ENCODE measurements around the gene E2F6. TPM values are rescaled to one million over a fixed set of nuclear protein-coding genes. Genes with fewer than 3 reads are reported as not detected.

Gene E2F6
- total and polyA plus RNA-seq, 2 of the 13 experiments (the other 11 are each of a cell fraction or from before 2014, with no cell fraction given) = 27.3 to 36.0 TPM

GRCh38 chr2:11419781-11420180, 46.2 kb downstream of the E2F6 start:
- DNase-seq (ENCODE audit: low spot score) = no peak
- H3K79me2 ChIP-seq (ENCODE audit: insufficient read depth, low read length) = no peaks in the 10 kb centered on the region
- no peak for ATAC-seq
- H3K4me1 ChIP-seq (ENCODE audit: insufficient read depth, low read length) = peaks cover 38% of the 10 kb centered on the region
- peaks cover 14% of the 10 kb centered on the region; the same call in 1 of the 2 replicates for H3K9me3 ChIP-seq (ENCODE audit: low read length)
- in situ Hi-C loops (cut with HindIII; ENCODE audit: extremely low pct_ligation_motif_present, low pct_unique_long_range_greater_than_20kb) (no loop called here), intact Hi-C loops (cut with micrococcal nuclease; ENCODE audit: unreplicated experiment) (loop anchor here (5.0 kb wide), 1 partner anchor 263 kb away; no protein-coding TSS in a partner anchor)
- 67% methylated on average over 8 of the region's 8 CpGs for WGBS (ENCODE audit: low lambda C conversion rate)
- ChIA-PET POLR2A (interaction anchor here (0.7 to 1.2 kb wide), 2 partner anchors 12 to 75 kb away, joined by 3 to 5 read pairs; partner anchors contain the start of gene ROCK2), CTCF (ENCODE audit: low intra/inter-chr PET ratio, low total read pairs) (no interaction called here)
- no peaks in the 10 kb centered on the region for H3K36me3 ChIP-seq (replicated peaks in 1 of 2; ENCODE audit: control insufficient read depth in 1 of 2, insufficient read depth in 2 of 2, low read length in 2 of 2)
- H3K27ac ChIP-seq (ENCODE audit: extremely low read length, insufficient read depth, low read length) = no peak overlapping the region
- no peak overlapping the region for H3K4me3 ChIP-seq (replicated peaks in 1 of 3; ENCODE audit: insufficient read depth in 1 of 3, low read depth in 2 of 3, low read length in 3 of 3)
- H2AFZ ChIP-seq (ENCODE audit: low read length) = no peak overlapping the region
- no peak overlapping the region for H3K9ac ChIP-seq (ENCODE audit: insufficient read depth, low read depth, low read length)
- no TSS peak for BruUV-seq (replicated peaks)
- FAIRE-seq = no peak
- H3K4me2 ChIP-seq (ENCODE audit: low read depth, low read length) = no peak overlapping the region
- no peaks in the 10 kb centered on the region for H4K20me1 ChIP-seq (ENCODE audit: insufficient read depth, low read length)
- H3K27me3 ChIP-seq (ENCODE audit: control insufficient read depth in 1 of 2, insufficient read depth in 2 of 2, low read length in 2 of 2) = no peaks in the 10 kb centered on the region
- no peak for TF ChIP-seq CBX5 (CRISPR knock-in tag; IDR thresholded peaks at IDR 0.05; ENCODE audit: borderline replicate concordance)
- no peak for TF ChIP-seq ZBTB39 (CRISPR knock-in tag; IDR thresholded peaks at IDR 0.05)
- TF ChIP-seq HOXA3 (CRISPR knock-in tag; IDR thresholded peaks at IDR 0.05) = no peak
- TF ChIP-seq MEF2D (CRISPR knock-in tag; IDR thresholded peaks at IDR 0.05) = no peak
- TF ChIP-seq AKAP8 (CRISPR knock-in tag; IDR thresholded peaks at IDR 0.05) = no peak
- no peak for TF ChIP-seq ADNP (CRISPR knock-in tag; IDR thresholded peaks at IDR 0.05)
- no peak for TF ChIP-seq TERF1 (CRISPR knock-in tag; IDR thresholded peaks at IDR 0.05)
- no peak for TF ChIP-seq SRSF9 (IDR thresholded peaks at IDR 0.05; ENCODE audit: borderline replicate concordance, insufficient read depth, low read depth, low read length, poor library complexity, severe bottlenecking)
- no peak for TF ChIP-seq GLMP (CRISPR knock-in tag; IDR thresholded peaks at IDR 0.05; ENCODE audit: borderline replicate concordance)
- TF ChIP-seq PHF8 (CRISPR knock-in tag; IDR thresholded peaks at IDR 0.05) = no peak
- TF ChIP-seq ZNF776 (CRISPR knock-in tag; IDR thresholded peaks at IDR 0.05) = no peak
- TF ChIP-seq MTF2 (CRISPR knock-in tag; IDR thresholded peaks at IDR 0.05; ENCODE audit: borderline replicate concordance) = no peak
- no peak for TF ChIP-seq ZSCAN29 (CRISPR knock-in tag; conservative IDR thresholded peaks at IDR 0.05)
- no peak for TF ChIP-seq ZNF460 (CRISPR knock-in tag; IDR thresholded peaks at IDR 0.05; ENCODE audit: borderline replicate concordance)
- TF ChIP-seq CTCF (CRISPR knock-in tag; IDR thresholded peaks at IDR 0.05) = no peak

Data from HepG2 (cell line).